Fibroblast of skin of left biceps (primary cell): ENCODE results near the gene BTRC.

Experiments used
- DNase-seq, 2 experiments: peaks; one replicate each; pipeline ENCODE4 v3.0.0-alpha.2; 2013; ENCODE audit warnings: low read depth in 2 of 2

Gene BTRC

GRCh38 chr10:101484175-101484745 lies 130.3 kb downstream of the BTRC start:
- no peak for DNase-seq

DNA sequence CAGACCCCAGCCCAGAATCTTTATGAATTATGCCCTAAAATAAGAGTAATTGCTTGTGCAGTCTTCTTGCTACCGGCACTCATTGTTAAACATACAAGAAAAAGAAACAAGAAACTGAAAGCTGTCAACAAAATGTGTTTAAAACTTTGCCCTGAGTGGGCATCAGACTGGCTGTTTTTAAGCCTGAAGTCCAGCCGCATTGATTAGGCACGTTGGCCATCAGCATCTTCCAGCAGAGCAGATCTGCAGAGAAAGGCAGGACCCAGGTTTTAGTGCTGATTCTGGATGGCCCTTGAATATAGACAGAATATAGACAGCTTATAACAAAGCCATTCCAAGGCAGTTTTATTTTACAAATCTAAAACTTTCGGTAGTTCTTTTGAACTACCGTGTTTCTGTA lies 131.2 kb downstream of the BTRC start:
- DNase-seq: no peak

GRCh38 chr10:101485681-101486554 lies 132.0 kb downstream of the BTRC start:
- DNase-seq: no peak

DNA sequence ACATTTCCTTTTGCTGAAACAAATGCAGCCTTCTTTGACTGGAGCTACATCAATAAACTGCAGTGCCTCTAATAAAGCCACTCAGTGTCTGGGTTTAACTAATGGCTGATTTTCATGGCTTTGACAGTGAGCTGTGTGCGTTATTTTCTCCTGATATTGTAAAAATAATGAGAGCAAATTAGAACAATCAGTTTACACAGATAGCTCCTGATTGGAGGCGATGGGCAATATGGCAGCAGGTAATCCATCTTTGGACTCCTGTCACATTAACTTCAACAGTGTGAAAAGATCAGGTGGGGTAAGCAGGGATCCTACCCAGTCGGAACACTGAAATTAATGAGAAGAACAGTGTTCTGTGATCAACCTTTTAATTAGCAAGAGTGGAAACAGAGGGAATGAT lies 133.4 kb downstream of the BTRC start:
- no peak for DNase-seq

- no peak for DNase-seq
These were observed 135.4 kb downstream of the BTRC start for GRCh38 chr10:101489355-101489754.

- DNase-seq: no peak
These were observed 136.1 kb downstream of the BTRC start for GRCh38 chr10:101490026-101490425.

- DNase-seq: no peak
These were observed 138.2 kb downstream of the BTRC start for GRCh38 chr10:101492205-101492604.

- no peak for DNase-seq
These were observed 138.8 kb downstream of the BTRC start for GRCh38 chr10:101492814-101493213.

DNA sequence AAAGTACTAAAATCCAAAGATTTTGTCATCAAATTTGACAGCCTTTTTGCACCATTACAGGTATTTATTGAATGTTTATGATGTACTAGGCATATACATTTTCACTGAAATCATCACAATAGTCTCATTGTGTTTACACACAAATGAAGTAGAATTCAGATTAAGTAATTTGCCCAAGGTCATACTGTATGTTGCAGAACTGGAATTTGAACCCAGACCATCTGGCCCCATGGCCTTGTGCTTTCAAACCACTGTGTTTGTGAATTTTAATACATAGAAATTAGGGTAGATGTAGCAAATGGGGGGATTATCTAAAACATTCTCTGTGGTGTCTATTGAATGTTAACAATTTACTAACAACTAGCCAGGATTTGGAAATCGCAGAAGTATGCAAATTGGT lies 139.3 kb downstream of the BTRC start:
- DNase-seq: no peak

DNA sequence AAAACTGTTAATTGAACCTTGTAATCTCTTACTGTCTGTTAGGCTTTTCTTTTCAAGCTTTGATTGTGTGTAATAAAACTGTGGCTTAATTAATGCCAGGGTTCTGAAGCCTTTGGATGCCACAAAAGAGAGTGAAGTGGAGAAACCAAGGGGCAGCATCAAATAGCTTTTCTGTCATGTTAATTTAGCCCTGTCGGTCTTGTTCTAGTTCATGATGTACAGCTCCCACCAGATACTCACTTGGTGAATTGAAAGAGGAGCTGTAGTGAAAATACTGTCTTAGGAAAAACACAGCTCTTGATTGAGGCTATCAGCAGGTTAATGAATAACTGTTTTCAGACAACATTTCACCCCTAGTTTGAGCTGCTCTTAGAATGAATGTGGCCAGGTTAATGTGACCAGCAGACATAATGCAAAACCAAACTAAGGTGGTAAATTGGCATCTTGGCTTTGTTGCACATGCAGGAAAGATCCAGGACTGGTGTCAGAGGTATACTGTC lies 139.9 kb downstream of the BTRC start:
- no peak for DNase-seq

- no peak for DNase-seq
These were observed 140.7 kb downstream of the BTRC start for GRCh38 chr10:101494650-101495049.

DNA sequence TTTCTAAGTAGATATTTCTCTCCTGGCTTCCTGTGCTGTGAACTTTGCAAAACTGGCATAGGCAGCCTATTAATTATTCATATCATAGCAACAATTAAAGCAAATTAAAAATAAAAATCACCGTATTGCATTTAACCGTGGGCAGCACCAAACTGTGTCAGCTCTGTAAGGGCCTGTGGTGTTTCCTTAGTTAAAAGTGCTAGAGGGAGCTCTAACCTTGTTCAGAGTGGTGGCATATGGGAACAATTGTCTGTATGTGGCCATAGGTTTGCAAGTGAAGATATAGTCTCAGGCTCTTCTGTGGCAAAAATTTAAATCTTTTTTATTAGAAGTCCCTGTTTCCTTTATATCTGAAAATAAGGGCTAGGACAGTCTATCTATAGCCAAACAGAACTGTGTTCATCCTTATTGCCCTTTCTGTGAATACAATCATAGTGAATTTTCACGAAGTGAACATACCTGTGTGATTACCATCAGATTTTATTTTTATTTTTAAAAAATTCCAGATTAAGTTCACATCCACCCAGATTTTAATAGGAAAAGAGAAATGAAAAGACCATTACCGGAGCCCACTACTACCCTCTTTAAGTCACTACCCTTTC lies 141.5 kb downstream of the BTRC start:
- no peak for DNase-seq

DNA sequence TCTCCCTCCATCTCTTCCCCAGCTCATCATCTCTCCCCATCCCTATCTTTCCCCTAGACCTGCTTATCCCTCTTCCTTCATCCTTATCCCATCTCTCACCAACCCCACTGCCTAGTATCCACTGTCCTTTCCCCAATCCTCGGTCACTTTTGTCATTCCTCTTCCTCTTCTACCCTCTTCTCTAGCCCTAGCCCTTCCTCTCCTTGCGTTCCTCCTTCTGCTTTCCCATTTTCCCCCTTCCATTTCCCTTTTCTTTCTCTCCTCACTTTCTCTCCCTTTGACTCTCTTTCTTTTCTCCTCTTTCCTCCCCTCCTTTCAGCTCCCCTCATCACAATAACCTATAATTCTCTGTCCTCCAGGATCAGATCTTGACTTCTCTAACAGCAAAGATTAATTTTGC lies 150.5 kb downstream of the BTRC start:
- no peak for DNase-seq

DNA sequence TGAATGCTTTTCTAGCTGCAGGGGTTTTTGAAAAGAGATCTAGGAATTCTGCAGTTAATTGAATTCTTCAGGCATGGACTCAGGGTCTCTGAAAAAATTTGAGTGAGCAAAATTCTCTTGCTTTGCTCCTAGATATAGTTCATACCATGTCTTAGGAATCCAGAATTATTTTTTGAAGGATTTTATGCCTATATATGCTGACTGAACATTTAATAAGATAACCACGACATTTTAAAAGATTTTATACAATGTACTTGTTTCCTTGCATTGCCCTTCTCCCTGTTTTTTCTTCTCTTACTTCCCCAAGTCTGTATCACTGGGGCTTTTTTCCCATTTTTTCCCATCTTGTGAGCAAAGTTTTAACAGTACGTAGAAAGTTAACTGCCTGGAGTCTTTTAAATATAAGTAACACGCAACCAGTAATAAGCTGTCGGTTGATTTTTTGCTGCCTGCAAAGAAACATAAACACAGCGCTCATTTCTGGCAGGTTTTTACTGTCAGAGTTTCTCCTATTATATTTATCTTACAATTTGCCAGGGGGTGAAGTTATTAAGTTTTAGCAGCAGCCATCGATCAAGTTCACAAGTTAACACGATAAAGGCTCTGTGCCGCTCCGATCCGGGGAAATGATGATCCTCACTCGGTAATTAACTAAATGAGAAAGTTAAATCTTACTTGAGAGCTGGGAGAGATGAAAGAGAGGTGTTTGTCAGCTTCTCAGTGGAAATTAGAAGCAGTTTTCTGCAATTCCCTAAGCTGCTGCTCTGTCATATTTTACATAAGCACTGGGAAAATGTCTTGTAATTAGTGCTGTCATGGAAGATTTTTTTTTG lies 153.1 kb downstream of the BTRC start:
- DNase-seq: no peak

- no peak for DNase-seq
These were observed 153.9 kb downstream of the BTRC start for GRCh38 chr10:101507828-101508227.

- DNase-seq: no peak
These were observed 158.0 kb downstream of the BTRC start for GRCh38 chr10:101511938-101512337.

DNA sequence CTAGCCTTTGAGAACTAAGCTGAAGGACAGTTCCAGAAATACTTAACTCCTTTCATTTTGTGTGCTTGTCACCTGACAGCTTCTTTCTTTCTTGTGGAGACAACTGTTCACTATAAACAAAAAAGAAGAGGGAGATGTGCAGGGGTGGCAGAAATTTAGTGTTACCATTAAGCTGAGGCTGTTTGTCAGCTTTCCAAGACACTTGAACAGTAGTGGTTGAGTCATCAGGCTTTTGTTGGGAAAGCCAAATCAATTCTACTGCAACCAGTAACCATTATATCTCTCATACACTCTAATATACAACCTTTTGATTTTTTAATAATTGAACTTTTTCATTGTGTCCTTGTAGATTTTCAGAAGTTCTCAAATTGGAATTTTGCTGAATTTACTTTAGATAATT lies 158.8 kb downstream of the BTRC start:
- DNase-seq: no peak

- DNase-seq: no peak
These were observed 159.8 kb downstream of the BTRC start for GRCh38 chr10:101513733-101514132.

- DNase-seq: no peak
These were observed 171.9 kb downstream of the BTRC start for GRCh38 chr10:101525848-101526247.

GRCh38 chr10:101529207-101529606 lies 175.2 kb downstream of the BTRC start:
- no peak for DNase-seq

- DNase-seq: no peak
These were observed 176.0 kb downstream of the BTRC start for GRCh38 chr10:101529725-101530553.
